IPS-18a (cell line): ENCODE data around the gene SHB.

Experiments used
- H3K27ac ChIP-seq: one replicate; pipeline ENCODE4 v1.5.1; 2013; ENCODE audit warnings: low read length
- H3K27me3 ChIP-seq: one replicate; pipeline ENCODE4 v1.6.1; 2013; ENCODE audit warnings: mild to moderate bottlenecking, low read length; ENCODE audit not compliant: control insufficient read depth, insufficient read depth
- H3K36me3 ChIP-seq: one replicate; pipeline ENCODE4 v1.6.1; 2013; ENCODE audit warnings: low read depth, low read length; ENCODE audit not compliant: control insufficient read depth
- H3K4me1 ChIP-seq: one replicate; pipeline ENCODE4 v1.6.1; 2013; ENCODE audit warnings: low read depth, low read length; ENCODE audit not compliant: control insufficient read depth
- H3K4me3 ChIP-seq: one replicate; pipeline ENCODE4 v1.5.1; 2013; ENCODE audit warnings: low read length
- H3K9ac ChIP-seq: one replicate; pipeline ENCODE4 v1.6.1; 2013; ENCODE audit warnings: mild to moderate bottlenecking, low read length, moderate library complexity
- H3K9me3 ChIP-seq: one replicate; pipeline ENCODE4 v1.6.1; 2013; ENCODE audit warnings: low read depth, low read length; ENCODE audit not compliant: control insufficient read depth

Gene SHB

DNA sequence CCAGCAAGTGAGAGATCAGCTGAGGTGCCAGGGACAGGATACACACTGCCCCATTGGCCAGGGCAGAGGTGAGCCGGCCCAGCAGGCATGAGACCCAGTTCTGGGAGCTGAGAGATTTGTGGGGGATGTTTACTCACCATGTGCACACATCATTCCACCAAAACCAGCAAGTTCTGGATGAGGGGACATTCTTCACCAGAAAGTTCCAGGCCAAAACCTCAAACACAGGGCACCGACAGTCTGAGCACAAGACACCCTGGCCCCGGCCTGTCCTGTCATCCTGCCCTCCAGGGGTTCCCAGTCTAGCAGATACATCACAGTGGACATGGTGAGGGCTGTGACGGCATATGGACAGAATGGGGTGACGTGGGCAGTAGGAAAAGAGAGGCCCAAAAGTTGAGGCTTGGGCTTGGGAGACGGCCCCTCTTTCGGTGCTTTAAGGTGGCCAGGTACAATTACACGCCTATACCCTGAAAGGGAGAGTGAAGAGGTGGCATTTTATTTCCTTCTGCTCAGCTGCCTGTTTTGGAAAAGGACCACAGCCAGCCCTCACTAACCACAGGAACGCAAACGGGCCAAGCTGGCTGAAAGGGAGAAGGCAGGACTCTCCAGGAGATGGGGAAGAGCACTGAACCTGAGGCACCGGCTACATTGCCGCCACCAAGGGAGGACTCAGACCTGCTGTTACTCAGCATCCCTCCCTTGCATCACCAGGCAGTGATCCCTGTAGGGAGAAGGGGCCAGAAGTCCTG lies 64.0 kb downstream of the SHB start:
- Histone ChIP-seq H3K27ac (no peak overlapping the region), H3K27me3 (no peaks in the 10 kb centered on the region), H3K4me3 (no peak overlapping the region), H3K36me3 (no peaks in the 10 kb centered on the region), H3K9ac (no peak overlapping the region), H3K4me1 (peaks cover 18% of the 10 kb centered on the region), H3K9me3 (no peaks in the 10 kb centered on the region)

DNA sequence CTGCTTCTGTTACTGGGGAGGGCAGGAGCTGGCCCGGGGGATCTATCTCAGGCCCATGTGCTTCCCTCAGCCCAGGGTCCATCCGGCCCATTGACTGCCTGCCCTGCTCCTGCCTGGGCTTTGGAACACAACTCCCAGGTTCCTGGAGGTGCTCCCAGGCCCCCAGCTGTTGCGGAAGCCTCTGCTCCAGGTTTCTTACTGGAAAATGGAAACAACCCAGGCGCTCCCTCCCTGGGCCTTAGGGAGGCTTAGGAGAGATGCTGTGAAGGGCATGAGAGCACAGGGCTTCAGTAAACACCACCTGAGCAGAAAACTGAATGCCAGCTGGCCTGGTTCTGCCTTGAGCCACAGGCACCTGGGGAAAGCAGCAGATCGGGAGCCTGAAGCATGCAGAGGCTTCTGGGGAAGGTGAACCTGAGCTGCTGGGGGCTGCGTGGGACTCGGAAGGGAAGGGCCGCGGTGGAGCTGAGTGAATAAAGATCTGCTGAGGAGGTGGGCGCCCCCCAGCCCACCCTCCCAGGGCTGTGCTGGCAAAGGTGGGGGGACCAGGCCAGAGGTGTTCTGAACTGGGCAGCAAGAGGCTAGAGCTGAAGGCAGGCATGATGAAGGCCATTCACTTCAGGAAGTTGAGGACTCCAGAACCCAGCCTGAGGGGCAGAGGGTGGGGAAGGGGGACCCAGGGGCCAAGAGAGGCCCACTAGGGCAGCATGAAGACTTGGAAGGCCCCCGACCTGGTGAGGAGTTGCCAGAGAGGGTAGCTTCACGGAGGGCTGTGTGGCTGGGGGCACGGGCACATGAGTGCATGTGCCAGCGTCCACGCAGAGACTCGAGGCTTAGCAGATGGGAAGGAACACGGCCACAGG lies 64.8 kb downstream of the SHB start:
- Histone ChIP-seq H3K9ac (no peak overlapping the region), H3K9me3 (no peaks in the 10 kb centered on the region), H3K4me1 (peaks cover 18% of the 10 kb centered on the region), H3K4me3 (no peak overlapping the region), H3K36me3 (no peaks in the 10 kb centered on the region), H3K27me3 (no peaks in the 10 kb centered on the region), H3K27ac (no peak overlapping the region)

DNA sequence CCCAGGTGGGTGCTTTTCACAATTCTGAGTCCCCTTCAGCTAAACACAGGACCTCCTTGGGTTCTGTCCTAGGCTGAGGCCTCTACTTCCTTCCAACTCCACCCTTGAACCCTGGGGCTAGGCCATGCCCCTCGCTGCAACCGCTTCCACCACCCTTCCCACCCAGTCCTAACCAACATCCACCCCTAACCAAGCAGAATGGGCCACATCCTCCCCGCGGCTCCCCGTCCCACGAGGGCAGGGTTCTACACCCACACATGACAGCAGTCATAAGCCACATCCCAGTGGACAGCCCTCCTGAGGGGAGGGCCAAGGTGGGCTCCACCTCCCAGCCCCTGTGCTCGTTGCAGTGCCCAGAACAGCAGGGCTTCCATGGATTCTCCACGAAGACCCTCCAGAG lies 65.8 kb downstream of the SHB start:
- Histone ChIP-seq H3K36me3 (no peaks in the 10 kb centered on the region), H3K4me3 (no peak overlapping the region), H3K9ac (no peak overlapping the region), H3K27me3 (no peaks in the 10 kb centered on the region), H3K9me3 (no peaks in the 10 kb centered on the region), H3K27ac (no peak overlapping the region), H3K4me1 (peaks cover 9% of the 10 kb centered on the region)

DNA sequence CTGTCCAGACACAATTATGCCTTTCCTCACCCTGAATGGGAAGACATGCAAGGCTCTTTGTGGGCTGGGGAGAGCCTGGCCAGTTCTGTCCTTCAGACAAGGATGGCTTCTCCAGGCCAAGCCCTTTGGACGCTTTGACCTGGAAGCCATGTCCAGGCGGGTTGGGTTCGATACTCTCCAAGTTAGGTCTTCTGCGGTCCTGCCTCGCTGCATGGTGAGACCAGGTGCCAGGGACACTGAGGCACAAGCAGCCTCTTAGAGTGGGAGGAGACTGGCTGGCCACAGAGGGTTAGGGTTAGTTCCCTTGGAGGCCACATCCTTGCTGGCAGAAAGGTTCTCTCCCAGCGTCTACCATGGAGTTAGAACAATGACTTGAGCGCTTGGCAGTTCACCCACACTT lies 67.6 kb downstream of the SHB start:
- no peaks in the 10 kb centered on the region for H3K36me3 ChIP-seq
- H3K4me3 ChIP-seq = no peak overlapping the region
- H3K9me3 ChIP-seq = no peaks in the 10 kb centered on the region
- no peak overlapping the region for H3K9ac ChIP-seq
- no peaks in the 10 kb centered on the region for H3K27me3 ChIP-seq
- no peak overlapping the region for H3K27ac ChIP-seq
- H3K4me1 ChIP-seq = no peaks in the 10 kb centered on the region

DNA sequence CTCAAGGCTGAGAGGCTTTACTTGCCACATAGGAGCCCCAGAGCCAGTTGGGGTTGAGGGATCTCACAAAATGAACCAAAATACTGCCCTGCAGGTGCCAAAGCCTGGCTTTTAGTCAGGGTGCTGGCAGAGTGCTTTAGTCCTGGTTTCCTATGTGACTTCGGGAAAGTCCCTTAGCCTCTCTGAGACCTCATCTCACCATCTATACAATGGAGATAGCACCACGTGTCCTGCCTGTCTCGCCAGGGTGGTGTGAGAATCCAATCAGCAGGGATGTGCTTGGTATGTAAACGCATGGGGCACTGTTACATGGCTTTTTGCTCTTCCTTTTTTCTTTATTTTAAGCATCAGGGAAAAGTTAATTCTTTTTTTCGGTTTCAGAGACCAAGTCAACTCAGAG lies 68.3 kb downstream of the SHB start:
- Histone ChIP-seq H3K27me3 (no peaks in the 10 kb centered on the region), H3K4me1 (no peaks in the 10 kb centered on the region), H3K4me3 (no peak overlapping the region)

DNA sequence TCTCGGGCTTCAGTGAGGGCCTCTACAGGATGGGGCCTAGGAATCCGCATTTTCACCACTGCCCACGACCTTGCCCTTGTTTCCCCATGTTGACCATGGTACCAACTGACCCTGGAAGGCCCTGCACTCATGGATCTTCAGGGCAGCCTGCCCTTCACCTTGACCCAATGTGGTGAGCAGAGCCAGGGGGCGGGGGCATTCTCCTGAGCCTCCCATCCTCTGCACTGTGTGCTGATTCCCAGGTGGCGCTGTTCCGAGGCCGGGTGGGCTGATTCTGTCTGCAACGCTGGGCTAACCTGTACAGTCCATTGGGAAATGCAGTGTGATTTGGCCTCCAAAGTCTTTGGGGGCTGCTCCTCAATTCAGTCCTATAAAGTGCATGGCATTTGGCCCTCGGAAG lies 68.7 kb downstream of the SHB start:
- Histone ChIP-seq H3K27me3 (no peaks in the 10 kb centered on the region), H3K9me3 (no peaks in the 10 kb centered on the region), H3K4me1 (no peaks in the 10 kb centered on the region), H3K27ac (no peak overlapping the region), H3K36me3 (no peaks in the 10 kb centered on the region), H3K4me3 (no peak overlapping the region), H3K9ac (no peak overlapping the region)

More for the DNA sequence above, 68.3 kb downstream of the SHB start:
- Histone ChIP-seq H3K27ac (no peak overlapping the region), H3K9ac (no peak overlapping the region), H3K9me3 (no peaks in the 10 kb centered on the region), H3K36me3 (no peaks in the 10 kb centered on the region)

DNA sequence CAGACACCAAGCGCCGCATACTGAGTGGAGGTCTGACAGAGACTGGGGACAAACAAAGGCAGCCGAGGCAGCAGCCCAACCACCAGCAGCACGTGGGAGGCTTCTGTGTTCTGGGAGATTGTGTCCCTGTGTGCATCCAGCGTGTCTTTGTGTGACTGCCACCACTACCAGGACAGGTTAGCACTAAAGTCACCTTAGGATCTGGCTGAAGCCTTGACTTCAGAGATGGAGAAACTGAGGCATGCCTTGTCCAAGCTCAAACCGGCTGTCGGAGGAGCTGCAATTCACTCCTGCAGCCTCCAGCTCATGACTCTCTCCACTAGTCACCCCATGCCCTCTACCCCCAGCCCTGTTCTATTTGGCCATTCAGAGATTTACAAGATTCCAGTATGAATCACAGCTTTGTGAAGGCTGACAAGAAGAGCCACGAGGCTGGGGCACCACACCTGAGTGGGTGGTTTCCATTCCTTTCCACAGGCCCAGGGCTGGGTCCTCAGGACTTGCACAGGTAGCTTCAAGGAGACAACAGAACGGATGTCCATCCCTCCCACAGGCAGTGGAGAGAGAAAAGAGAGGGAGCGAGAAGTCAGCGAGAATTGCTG lies 69.3 kb downstream of the SHB start:
- Histone ChIP-seq H3K27me3 (no peaks in the 10 kb centered on the region), H3K36me3 (no peaks in the 10 kb centered on the region), H3K9me3 (no peaks in the 10 kb centered on the region), H3K27ac (no peak overlapping the region), H3K4me1 (no peaks in the 10 kb centered on the region), H3K4me3 (no peak overlapping the region), H3K9ac (no peak overlapping the region)

DNA sequence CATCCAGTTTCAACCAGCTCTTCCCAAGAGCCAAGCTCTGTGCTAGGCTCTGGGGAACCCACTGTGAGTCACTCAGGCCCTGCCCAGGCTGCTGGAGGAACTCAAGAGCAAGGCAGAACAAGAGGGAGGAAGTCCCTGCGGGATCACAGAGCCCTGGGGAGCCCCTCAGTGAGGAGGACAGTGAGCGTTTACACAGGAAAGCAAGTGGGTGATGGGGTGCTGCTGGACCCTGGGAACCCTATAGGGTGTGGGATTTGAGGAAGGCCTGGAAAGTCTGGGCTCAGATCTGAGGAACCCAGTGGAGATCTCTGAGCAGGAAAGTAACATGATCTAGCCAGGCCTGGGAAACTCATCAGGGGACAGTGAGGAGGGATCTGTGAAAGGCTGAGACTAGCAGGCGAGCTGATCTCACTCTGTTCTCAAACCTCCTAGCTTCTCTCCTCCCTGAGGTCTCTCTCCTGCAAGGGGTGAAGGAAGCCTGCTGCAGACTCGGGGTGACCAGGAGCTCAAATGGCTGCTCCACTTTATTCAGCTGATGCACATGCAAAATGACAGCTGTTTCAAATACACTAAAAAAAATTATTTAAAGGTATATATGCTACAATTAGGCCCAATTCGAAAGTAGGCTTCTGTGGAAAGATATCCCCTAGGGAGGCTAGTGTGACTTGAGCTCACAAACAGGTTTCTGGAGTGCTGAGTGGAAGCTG lies 70.0 kb downstream of the SHB start:
- no peak overlapping the region for H3K9ac ChIP-seq
- no peaks in the 10 kb centered on the region for H3K9me3 ChIP-seq
- no peak overlapping the region for H3K27ac ChIP-seq
- H3K27me3 ChIP-seq = no peaks in the 10 kb centered on the region
- H3K4me1 ChIP-seq = no peaks in the 10 kb centered on the region
- H3K36me3 ChIP-seq = no peaks in the 10 kb centered on the region
- no peak overlapping the region for H3K4me3 ChIP-seq

DNA sequence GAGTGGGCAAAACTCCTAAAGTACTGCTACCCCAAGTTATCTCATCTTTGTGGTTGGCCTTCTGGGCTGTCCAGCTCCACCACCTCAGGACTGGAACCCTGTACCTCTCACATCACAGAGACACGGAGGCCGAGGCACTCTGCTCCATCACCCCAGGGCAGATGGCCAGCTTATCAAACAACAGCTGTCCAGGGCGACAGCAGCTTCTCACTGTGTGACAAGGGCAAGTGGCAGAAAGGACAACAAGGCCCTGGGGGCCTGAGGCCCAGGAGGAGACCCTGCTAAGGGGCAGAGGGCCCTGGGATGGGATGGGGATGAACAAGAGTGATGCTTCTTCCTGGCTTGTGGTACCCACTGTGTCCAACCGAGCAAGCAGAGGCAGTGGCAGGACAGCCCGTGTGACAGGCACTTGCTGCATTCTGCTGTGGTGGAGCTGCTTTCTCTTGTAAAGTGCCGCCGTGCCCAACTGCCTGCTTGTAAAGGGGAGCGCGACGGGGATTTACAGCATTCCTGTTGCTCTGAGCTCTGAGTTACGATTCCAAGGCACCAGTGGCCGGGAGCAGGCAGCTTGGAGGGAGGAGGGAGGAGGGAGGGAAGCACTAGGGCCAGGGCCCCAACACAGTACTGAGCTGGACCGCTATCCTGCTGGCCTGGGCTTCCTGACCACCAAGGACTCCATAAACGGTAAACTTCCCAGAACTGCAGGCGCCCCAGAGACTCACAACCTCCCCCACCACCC lies 71.2 kb downstream of the SHB start:
- H3K9ac ChIP-seq = no peak overlapping the region

DNA sequence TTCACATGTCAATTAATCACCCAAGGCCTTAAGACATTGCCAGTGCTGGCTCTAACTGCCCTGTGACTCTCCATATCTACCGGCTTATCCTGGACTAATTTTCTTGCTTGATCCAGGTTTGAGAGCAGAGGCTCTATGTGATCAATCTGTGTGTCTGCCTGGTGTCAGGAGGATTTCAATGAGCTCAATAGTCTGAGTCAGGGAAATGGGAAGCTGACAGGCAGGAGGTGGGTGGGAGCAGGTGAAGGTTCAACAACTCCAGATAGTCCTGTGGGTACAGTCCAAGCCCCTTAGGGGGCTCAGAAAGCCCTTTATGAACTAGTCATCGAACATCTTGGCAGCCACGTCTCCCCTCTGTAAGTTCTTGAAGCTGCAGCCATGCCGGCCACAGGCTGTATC lies 72.2 kb downstream of the SHB start:
- H3K27ac ChIP-seq = no peak overlapping the region

More for the DNA sequence above, 71.2 kb downstream of the SHB start:
- H3K4me1 ChIP-seq = no peaks in the 10 kb centered on the region
- H3K9me3 ChIP-seq = no peaks in the 10 kb centered on the region
- H3K4me3 ChIP-seq = no peak overlapping the region
- no peaks in the 10 kb centered on the region for H3K27me3 ChIP-seq
- H3K27ac ChIP-seq = no peak overlapping the region
- no peaks in the 10 kb centered on the region for H3K36me3 ChIP-seq

More for the DNA sequence above, 72.2 kb downstream of the SHB start:
- H3K27me3 ChIP-seq = no peaks in the 10 kb centered on the region
- H3K9me3 ChIP-seq = no peaks in the 10 kb centered on the region
- H3K36me3 ChIP-seq = no peaks in the 10 kb centered on the region
- H3K4me3 ChIP-seq = no peak overlapping the region
- no peak overlapping the region for H3K9ac ChIP-seq
- H3K4me1 ChIP-seq = no peaks in the 10 kb centered on the region
